Ovary (tissue), 9 donors: ENCODE data around the gene CENPX. TPM values are rescaled to one million over a fixed set of nuclear protein-coding genes. Genes with fewer than 3 reads are reported as not detected.

Experiments used
- DNase-seq, 5 donors: peaks; one replicate each; pipeline ENCODE4 v3.0.0-alpha.2; 2019 to 2020
- H3K27ac ChIP-seq, 2 donors: fragments of 200-600 bp; one replicate each; pipeline versions ENCODE4 v1.5.1 to v1.8.0; 2019 to 2022
- H3K27me3 ChIP-seq: fragments of 200-600 bp; one replicate; pipeline ENCODE4 v1.8.0; 2022
- H3K36me3 ChIP-seq: fragments of 200-600 bp; sonication (generic); one replicate; pipeline ENCODE4 v1.5.1; 2019
- H3K4me1 ChIP-seq: one replicate; pipeline ENCODE4 v1.8.1; 2013; ENCODE audit warnings: mild to moderate bottlenecking, moderate library complexity; ENCODE audit not compliant: insufficient read depth
- H3K4me3 ChIP-seq: fragments of 200-600 bp; sonication (generic); one replicate; pipeline ENCODE4 v1.5.1; 2017
- H3K9me3 ChIP-seq, 2 donors: fragments of 200-600 bp in 1 of 2; sonication (generic) in 1 of 2; one replicate each; pipeline versions ENCODE4 v1.5.1 to v1.8.1; 2013 to 2019; ENCODE audit warnings: mild to moderate bottlenecking in 1 of 2, moderate library complexity in 1 of 2
- CTCF ChIP-seq, 3 donors: fragments of 450-650 bp in 2 of 3; fragments of 200-600 bp in 1 of 3; IDR thresholded peaks; one replicate each; pipeline versions ENCODE4 v1.5.1 to v1.8.0; 2016 to 2022; ENCODE audit warnings: antibody characterized with exemption in 3 of 3, mild to moderate bottlenecking in 1 of 3
- EP300 ChIP-seq: sonication (generic); formaldehyde crosslinking; IDR thresholded peaks from one replicate; pipeline ENCODE4 v1.6.1; 2017; ENCODE audit warnings: antibody characterized with exemption
- POLR2A ChIP-seq: fragments of 450-650 bp; IDR thresholded peaks from one replicate; pipeline ENCODE4 v1.6.1; 2017; ENCODE audit warnings: antibody characterized with exemption, mild to moderate bottlenecking, moderate library complexity
- WGBS, 3 donors: extraction: QIAGEN DNeasy Blood & Tissue Kit in 1 of 3; methylation state at CpG; one replicate each; pipeline versions ENCODE4 v1.1.5 to v1.1.7; 2013 to 2017; 5-methylcytosine and 5-hydroxymethylcytosine counted together
- intact Hi-C, 4 donors: fragments of 100-400 bp; cut with DNase I; formaldehyde crosslinking; loops; one replicate each; pipeline versions ENCODE4 v1.11.0 to v1.15.1; 2022 to 2023
- polyA plus RNA-seq, 2 donors: library from polyadenylated mRNA; stranded (reverse); fragments of 200-250 nt in 1 of 2; fragments of 350-450 nt in 1 of 2; fragmentation: Illumina TruSeq in 1 of 2; extraction: RNeasy Lipid Tissue Mini Kit (QIAGEN cat#74804) in 1 of 2; gene quantifications; one replicate each; pipeline ENCODE4 v1.2.3, GENCODE V29; 2013 to 2014
- total RNA-seq, 7 donors: library from RNA; depleted of rRNA in 2 of 7; stranded (reverse); fragments of >200 nt in 2 of 7; fragmentation: NEBNext Ultra II Directional in 3 of 7; extraction: Animal tissue kit (Norgen Biotek cat#: 25700) in 3 of 7; gene quantifications; one replicate each; pipeline versions ENCODE4 v1.1.0 to v1.2.4, GENCODE V29; 2016 to 2023
- donor health status: DM: no; HTN: no; CAD: no; lungs with moderate emphysema.
- donor health status: DM: no; HTN: no; CAD: no.
- donor health status: Bipolar disorder and iron deficiency.
- donor health status: DM: yes; HTN: yes; CAD: no.
- donor health status: DM: no; HTN: no; CAD: no.
- donor health status: DM: yes; HTN: yes; CAD: no.

Gene CENPX
- total and polyA plus RNA-seq, 9 donors = 3.3 to 68.8 (median 35.3) TPM

GRCh38 chr17:82010575-82011525 lies 11.8 kb downstream of the CENPX start:
- Histone ChIP-seq H3K27ac (no peak overlapping the region), H3K4me3 (no peak overlapping the region), H3K27me3 (no peaks in the 10 kb centered on the region), H3K36me3 (no peaks in the 10 kb centered on the region), H3K4me1 (no peaks in the 10 kb centered on the region), H3K9me3 (no peaks in the 10 kb centered on the region)
- 90 to 91% (median 91%) methylated on average over 32 to 39 of the region's 39 CpGs for WGBS, 3 donors
- intact Hi-C loops = no loop called here
- TF ChIP-seq EP300 = no peak
- no peak for TF ChIP-seq POLR2A
- TF ChIP-seq CTCF (IDR thresholded peaks at IDR 0.05) = no peak
- no peak for DNase-seq

- Histone ChIP-seq H3K4me1 (no peaks in the 10 kb centered on the region), H3K27ac (no peak overlapping the region), H3K27me3 (no peaks in the 10 kb centered on the region), H3K9me3 (no peaks in the 10 kb centered on the region), H3K36me3 (no peaks in the 10 kb centered on the region), H3K4me3 (no peak overlapping the region)
- DNase-seq = no peak
- intact Hi-C loops = no loop called here
- 88 to 91% (median 91%) methylated on average over 15 of the region's 15 CpGs for WGBS, 3 donors
- no peak for TF ChIP-seq POLR2A
- no peak for TF ChIP-seq CTCF (IDR thresholded peaks at IDR 0.05)
- no peak for TF ChIP-seq EP300
Observed at GRCh38 chr17:82009413-82009812, 13.3 kb downstream of the CENPX start.

- intact Hi-C loops = no loop called here
- Histone ChIP-seq H3K36me3 (no peaks in the 10 kb centered on the region), H3K9me3 (no peaks in the 10 kb centered on the region), H3K4me1 (peaks cover 1% of the 10 kb centered on the region), H3K27me3 (no peaks in the 10 kb centered on the region), H3K27ac (no peak overlapping the region), H3K4me3 (no peak overlapping the region)
- no peak for DNase-seq
- TF ChIP-seq EP300 = no peak
- no peak for TF ChIP-seq CTCF (IDR thresholded peaks at IDR 0.05)
- no peak for TF ChIP-seq POLR2A
- 90 to 96% (median 91%) methylated on average over 27 to 28 of the region's 28 CpGs for WGBS, 3 donors
Observed at GRCh38 chr17:82008941-82009405, 13.7 kb downstream of the CENPX start.

- H3K27me3 ChIP-seq = no peaks in the 10 kb centered on the region
- no peak overlapping the region for H3K4me3 ChIP-seq
- DNase-seq = no peak
- 89 to 92% (median 91%) methylated on average over 25 to 26 of the region's 26 CpGs for WGBS, 3 donors
- peaks cover 4% of the 10 kb centered on the region for H3K4me1 ChIP-seq
- TF ChIP-seq POLR2A = no peak
- TF ChIP-seq CTCF (IDR thresholded peaks at IDR 0.05) = no peak
- no peak for TF ChIP-seq EP300
- no peaks in the 10 kb centered on the region for H3K9me3 ChIP-seq
- intact Hi-C loops = no loop called here
- H3K36me3 ChIP-seq = no peaks in the 10 kb centered on the region
- no peak overlapping the region for H3K27ac ChIP-seq
Observed at GRCh38 chr17:82008258-82008940, 14.3 kb downstream of the CENPX start.
